Activated naive CD4-positive, alpha-beta T cell treated with Interleukin-2 at 50 U/mL for 16 hours (primary cell): ENCODE results near the gene NUSAP1.
"Not testable (repeated sequence)": the region's sequence is repeated elsewhere in the genome, so short reads cannot be mapped to it uniquely, and the experiment has no call there.

Experiments used
- DNase-seq: peaks from one replicate; pipeline ENCODE4 v3.0.0-alpha.2; 2020

The NUSAP1 gene

DNA sequence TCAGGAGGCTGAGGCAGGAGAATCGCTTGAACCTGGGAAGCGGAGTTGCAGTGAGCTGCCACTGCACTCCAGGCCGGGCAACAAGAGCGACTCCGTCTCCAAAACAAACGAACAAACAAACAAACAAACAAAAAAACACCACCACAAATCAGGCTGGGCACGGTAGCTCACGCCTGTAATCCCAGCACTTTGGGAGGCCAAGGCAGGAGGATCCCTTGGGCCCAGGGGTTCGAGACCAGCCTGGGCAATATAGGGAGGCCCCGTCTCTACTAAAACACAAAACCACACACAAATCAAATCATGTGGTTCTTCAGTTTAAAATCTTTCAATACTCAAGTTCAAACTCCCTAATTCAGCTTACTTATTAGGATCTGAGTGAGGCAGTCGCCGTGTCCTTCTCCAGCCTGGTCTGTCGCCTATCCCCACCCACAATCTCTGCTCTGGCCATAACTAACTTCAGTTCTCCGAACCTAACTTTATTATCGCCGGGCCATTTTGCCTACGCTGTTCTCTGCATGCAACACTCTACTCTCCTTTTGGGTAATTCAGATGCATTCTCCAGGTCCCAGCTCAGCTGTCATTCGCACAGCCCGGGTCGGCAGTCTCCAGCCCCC is 83.6 kb downstream of the NUSAP1 start:
- no peak for DNase-seq

DNA sequence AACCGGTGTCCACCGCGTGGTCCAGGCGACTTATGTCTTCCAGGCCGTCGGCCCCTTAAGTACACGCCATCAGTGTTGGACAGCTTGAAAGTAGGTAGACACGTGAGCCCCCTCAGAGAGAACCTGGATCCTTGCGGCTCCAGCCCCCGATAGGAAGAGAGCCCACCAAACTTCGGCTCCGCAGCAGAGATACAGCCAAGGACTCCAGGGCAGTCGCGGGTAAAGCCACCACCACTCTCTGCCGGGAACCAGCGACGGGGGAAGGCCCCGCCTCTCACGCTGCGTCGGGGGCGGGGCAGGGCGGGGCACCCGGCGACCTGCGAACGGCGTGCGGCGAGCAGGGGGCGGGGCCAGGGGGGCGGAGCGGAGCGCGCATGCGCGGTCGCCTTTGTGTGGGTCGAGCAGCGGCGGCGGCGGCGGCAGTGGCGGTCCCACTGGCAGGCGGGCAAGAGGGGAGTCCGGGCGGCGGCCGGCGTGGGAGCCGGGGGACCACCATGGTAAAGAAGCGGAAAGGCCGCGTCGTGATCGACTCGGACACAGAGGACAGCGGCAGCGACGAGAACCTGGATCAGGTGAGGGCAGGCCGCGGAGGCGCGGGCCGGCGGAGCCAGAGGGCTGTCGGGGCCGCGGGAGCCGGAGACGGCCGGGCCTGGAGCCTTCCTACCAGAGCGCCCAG is 84.2 kb downstream of the NUSAP1 start, which contains the start of gene RTF1:
RTF1 (plus strand) TSS at position 354 of the 676 bp plus-strand sequence; CDS start at position 375, 21 bp downstream.
- peak; percentile 98 for DNase-seq

DNA sequence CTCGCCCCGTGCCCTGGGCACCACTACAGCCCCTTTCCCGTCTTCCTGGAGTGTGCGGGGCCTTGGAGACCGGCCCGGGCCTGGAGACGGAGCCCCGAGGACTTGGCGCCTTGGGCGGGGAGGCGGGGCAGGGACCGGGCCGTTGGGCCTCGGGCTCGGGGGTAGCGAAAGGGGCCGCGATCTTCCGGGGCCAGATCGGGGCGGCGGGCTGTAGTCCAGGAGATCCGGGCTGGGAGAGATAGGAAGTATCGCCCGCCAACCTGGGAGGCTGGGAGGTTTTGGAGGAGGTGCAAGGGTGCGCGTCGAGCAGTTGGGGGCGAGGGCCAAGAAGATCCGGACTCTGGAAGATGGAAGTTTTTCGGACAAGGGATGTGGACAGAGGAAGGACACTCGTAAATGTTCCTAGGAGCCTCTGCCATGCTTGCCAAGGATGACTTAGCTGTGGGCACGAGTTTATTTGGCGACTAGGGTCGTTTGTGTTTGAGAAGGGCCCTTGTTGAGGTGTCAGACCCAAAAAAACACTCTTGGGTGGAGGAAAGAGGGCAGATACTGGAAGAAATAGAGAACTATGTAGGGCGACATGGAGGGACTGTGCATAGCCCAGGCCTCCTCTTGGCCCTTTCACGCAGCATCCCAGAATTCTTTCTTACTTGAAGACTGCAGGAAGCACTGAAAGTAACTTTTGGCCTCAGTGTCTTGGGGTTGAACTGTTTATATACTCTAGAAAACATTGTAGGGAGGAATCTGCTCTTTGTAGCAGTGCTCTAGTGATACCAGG is 84.9 kb downstream of the NUSAP1 start:
- DNase-seq: no peak

DNA sequence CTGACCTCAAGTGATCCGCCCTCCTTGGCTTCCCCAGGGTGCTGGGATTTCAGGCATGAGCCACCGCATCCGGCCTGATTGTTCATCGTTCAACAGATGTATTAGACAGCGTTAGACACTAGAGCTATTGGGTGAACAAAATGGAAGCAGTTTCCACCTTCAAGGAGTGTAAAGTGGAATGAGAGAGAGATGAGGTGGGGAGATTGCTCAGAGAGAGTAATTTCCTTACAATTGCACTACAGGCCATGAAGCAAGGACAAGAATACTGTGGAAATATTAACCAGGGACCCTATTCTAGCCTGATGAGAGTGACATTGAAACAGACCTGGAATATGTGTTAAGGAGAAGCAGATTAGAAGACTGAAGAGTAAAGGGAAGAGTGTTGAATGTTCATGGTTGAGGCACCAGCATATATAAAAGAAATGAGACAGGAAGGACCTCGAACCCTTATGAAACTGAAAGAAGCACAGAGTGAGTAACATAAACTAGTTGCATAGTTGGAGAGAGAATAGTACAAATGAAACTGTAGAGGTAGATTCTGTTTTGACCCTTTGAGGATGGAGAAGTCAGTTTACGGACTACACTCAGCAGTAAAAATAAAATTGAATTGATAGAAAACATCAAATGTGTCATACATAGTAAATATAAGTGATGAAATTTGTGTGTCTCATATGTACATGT is 91.4 kb downstream of the NUSAP1 start:
- DNase-seq: no peak

DNA sequence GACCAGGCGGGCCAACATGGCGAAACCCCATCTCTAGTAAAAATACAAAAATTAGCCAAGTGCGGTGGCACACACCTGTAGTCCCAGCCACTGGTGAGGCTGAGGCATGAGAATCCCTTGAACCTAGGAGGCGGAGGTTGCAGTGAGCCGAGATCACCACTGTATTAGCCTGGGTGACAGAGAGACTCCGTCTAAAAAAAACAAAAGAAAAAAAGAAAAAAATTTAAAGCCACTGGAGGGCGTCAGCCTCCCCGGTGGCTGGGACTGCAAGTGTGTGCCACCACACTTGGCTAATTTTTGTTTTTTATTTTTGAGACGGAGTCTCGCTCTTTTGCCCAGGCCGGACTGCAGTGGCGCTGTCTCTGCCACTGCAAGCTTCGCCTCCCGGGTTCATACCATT is 92.1 kb downstream of the NUSAP1 start:
- DNase-seq: no peak

DNA sequence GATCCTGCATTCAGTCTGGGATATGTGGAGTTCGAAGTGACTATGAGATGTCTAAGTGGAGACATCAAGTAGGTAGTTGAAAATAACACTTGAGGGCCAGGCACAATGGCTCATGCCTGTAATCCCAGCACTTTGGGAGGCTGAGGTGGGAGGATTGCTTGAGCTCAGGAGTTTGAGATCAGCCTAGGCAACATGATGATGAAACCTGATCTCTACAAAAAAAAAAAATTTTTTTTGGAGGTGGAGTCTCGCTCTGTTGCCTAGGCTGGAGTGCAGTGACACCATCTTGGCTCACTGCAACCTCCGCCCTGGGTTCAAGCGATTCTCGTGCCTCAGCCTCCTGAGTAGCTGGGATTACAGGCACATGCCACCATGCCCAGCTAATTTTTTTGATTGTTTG is 93.2 kb downstream of the NUSAP1 start:
- not testable (repeated sequence) for DNase-seq

DNA sequence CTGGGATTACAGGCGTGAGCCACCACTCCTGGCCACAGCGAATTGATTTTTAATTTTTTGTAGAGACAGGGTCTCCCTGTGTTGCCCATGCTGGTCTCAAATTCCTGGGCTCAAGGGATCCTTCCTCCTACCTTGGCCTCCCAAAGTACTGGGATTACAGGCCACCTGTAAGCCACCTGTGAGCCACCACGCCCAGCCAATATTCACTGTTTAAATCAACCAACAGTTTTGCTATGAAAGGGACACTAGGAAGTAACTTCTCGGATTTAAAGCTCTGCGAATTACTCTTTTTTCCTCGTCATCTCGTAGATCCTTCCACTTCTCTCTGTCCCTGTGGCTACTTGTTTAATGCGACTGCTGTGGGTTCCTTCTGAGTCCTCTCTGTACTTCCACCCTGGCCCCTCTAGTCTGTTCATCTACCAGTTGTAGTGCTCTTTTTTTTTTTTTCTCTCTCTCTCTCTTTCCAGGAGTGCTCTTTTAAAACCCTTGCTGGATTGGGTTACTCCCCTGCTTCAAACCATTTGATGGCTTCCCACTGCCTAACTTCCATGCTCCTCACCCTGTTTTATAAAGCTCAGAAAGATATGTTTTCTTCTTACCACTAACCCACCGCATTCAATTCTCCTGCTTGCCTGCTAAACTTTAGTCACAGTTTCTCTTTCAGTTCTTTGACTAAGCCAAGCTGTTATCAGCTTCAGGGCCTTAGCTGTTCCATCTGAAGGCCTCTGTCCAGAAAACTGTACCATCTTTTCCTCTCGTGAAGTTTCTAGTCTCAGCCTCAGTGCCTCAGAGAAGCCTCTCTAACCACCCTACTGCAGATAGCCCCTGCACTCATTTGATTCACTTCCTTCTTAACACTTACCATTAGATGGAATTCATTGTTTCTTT is 96.6 kb downstream of the NUSAP1 start:
- no peak for DNase-seq
